ENCODE results near the gene SS18L1. TPM values are rescaled to one million over a fixed set of nuclear protein-coding genes. Genes with fewer than 3 reads are reported as not detected.

Gene SS18L1
- total and polyA plus RNA-seq, 10 of the 15 experiments (the other 5 are each of a cell fraction or from before 2014, with no cell fraction given): 1.8 to 20.0 (median 6.6) TPM

DNA sequence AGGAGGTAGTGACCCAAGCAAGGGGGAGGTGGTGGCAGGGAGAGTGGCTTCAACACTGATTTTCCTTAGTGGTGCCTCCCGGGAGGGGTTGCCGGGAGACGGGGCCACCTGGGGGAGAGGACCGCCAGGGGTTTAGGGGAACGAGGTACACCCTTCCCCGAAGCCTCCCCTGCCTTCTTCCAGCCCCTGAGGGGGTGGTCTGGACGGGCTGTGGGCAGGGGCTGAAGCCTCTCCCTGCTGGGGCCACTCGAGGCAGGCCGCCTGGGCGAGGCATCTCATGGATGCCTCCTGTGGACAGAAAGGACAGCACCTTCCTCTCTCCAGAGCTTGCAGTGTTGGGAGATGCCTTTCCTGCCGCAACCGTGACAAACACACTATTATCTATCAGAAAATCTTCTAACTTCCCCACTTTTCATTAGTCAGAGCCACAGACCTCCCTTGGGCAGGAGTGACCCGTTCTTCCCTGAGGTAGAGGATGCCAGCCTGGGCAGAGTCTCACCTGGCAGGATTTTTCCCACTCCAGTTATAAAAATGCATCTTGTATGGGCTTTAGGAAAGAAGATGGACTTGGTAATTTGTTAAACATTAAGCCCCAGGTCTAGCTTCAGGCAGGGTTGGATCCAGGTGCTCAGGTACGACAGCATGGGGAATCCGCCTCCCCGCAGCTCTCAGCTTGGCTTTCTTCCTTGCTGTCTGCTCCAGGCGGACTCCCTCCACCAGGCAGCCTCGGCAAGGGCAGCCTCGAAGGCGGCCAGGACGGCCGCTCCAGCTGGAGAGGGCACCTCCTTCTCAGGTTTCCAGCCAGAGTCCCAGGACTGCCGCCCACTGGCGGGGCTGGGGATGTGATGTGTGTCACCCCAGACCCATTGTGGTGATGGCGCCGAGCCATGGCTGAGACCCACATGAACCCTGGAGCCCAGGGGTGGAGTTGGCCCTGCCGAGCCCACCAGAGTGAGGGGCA lies 65.5 kb downstream of the SS18L1 start:
- SMC1A ChIA-PET (ENCODE audit: uncharacterized antibody, unreplicated experiment): no interaction called here
- intact Hi-C loops (cut with micrococcal nuclease; ENCODE audit: unreplicated experiment) (no loop called here), in situ Hi-C loops (cut with MboI) (no loop called here)
- no peak for FAIRE-seq
- 77% methylated on average over 26 of the region's 27 CpGs for WGBS (ENCODE audit: insufficient coverage, insufficient replicate concordance, low lambda C conversion rate, missing lambda C conversion rate)
- H3K9ac ChIP-seq (ENCODE audit: control insufficient read depth, insufficient read depth, low read length): no peak overlapping the region
- TF ChIP-seq BHLHE40 (IDR thresholded peaks at IDR 0.05; ENCODE audit: borderline replicate concordance in 1 of 2, low read depth in 2 of 2, low read length in 1 of 2): no peak
- H3K4me3 ChIP-seq: no peak overlapping the region
- no peak overlapping the region for H3K4me2 ChIP-seq (ENCODE audit: control insufficient read depth, insufficient read depth)
- RAD21 ChIA-PET (ENCODE audit: unreplicated experiment): no interaction called here
- H2AFZ ChIP-seq (ENCODE audit: control insufficient read depth, low read depth, low read length): no peak overlapping the region
- H3K9me3 ChIP-seq (replicated peaks; ENCODE audit: control insufficient read depth, insufficient read depth, low read length): no peaks in the 10 kb centered on the region
- ATAC-seq: no peak
- DNase-seq (ENCODE audit: low read depth, low spot score): no peak
- no TSS peak for BruUV-seq (replicated peaks)
- H3K27me3 ChIP-seq (replicated peaks in 1 of 2; ENCODE audit: control insufficient read depth in 2 of 2, insufficient read depth in 2 of 2, low read length in 1 of 2): no peaks in the 10 kb centered on the region
- no peaks in the 10 kb centered on the region for H4K20me1 ChIP-seq (ENCODE audit: control insufficient read depth, insufficient read depth)
- H3K79me2 ChIP-seq (ENCODE audit: control insufficient read depth, insufficient read depth, low read length): no peaks in the 10 kb centered on the region
- H3K27ac ChIP-seq (ENCODE audit: control insufficient read depth, insufficient read depth): no peak overlapping the region
- H3K4me1 ChIP-seq (ENCODE audit: control insufficient read depth, insufficient read depth, low read length): no peaks in the 10 kb centered on the region
- CTCF ChIA-PET: no interaction called here
- POLR2A ChIA-PET: no interaction called here
- no peaks in the 10 kb centered on the region for H3K36me3 ChIP-seq (ENCODE audit: control insufficient read depth in 2 of 2, insufficient read depth in 2 of 2, low read length in 1 of 2)

- Histone ChIP-seq H4K20me1 (ENCODE audit: control insufficient read depth, insufficient read depth) (no peaks in the 10 kb centered on the region), H3K79me2 (ENCODE audit: control insufficient read depth, insufficient read depth, low read length) (no peaks in the 10 kb centered on the region), H3K27ac (ENCODE audit: control insufficient read depth, insufficient read depth) (no peak overlapping the region), H3K9me3 (replicated peaks; ENCODE audit: control insufficient read depth, insufficient read depth, low read length) (no peaks in the 10 kb centered on the region), H3K4me2 (ENCODE audit: control insufficient read depth, insufficient read depth) (no peak overlapping the region), H3K4me1 (ENCODE audit: control insufficient read depth, insufficient read depth, low read length) (no peaks in the 10 kb centered on the region), H3K36me3 (ENCODE audit: control insufficient read depth in 2 of 2, insufficient read depth in 2 of 2, low read length in 1 of 2) (no peaks in the 10 kb centered on the region), H3K9ac (ENCODE audit: control insufficient read depth, insufficient read depth, low read length) (no peak overlapping the region), H3K27me3 (replicated peaks in 1 of 2; ENCODE audit: control insufficient read depth in 2 of 2, insufficient read depth in 2 of 2, low read length in 1 of 2) (no peaks in the 10 kb centered on the region), H3K4me3 (no peak overlapping the region), H2AFZ (ENCODE audit: control insufficient read depth, low read depth, low read length) (no peak overlapping the region)
- WGBS (ENCODE audit: insufficient coverage, insufficient replicate concordance, low lambda C conversion rate, missing lambda C conversion rate): 74% methylated on average over 17 of the region's 17 CpGs
- ChIA-PET POLR2A (no interaction called here), SMC1A (ENCODE audit: uncharacterized antibody, unreplicated experiment) (no interaction called here), RAD21 (ENCODE audit: unreplicated experiment) (no interaction called here), CTCF (no interaction called here)
- ATAC-seq (no peak), DNase-seq (ENCODE audit: low read depth, low spot score) (no peak), FAIRE-seq (no peak)
- intact Hi-C loops (cut with micrococcal nuclease; ENCODE audit: unreplicated experiment) (no loop called here), in situ Hi-C loops (cut with MboI) (no loop called here)
- no TSS peak for BruUV-seq (replicated peaks)
- TF ChIP-seq RBBP5 (conservative IDR thresholded peaks at IDR 0.05) (no peak), PRDM15 (CRISPR knock-in tag; IDR thresholded peaks at IDR 0.05) (no peak), SKIL (IDR thresholded peaks at IDR 0.05; ENCODE audit: low read depth, poor library complexity, severe bottlenecking) (no peak), KLF5 (IDR thresholded peaks at IDR 0.05; ENCODE audit: partially characterized antibody) (no peak), PAX8 (IDR thresholded peaks at IDR 0.05) (no peak), NR2C1 (IDR thresholded peaks at IDR 0.05) (no peak), WRNIP1 (IDR thresholded peaks at IDR 0.05; ENCODE audit: borderline replicate concordance, low read depth, low read length) (no peak), RAD51 (IDR thresholded peaks at IDR 0.05) (no peak)
These were observed 66.4 kb downstream of the SS18L1 start for GRCh38 chr20:62209850-62210495.
